ENCODE data around the gene SLC41A1. TPM values are rescaled to one million over a fixed set of nuclear protein-coding genes. Genes with fewer than 3 reads are reported as not detected.

The SLC41A1 gene
- total and polyA plus RNA-seq, 2 donors (not counting 3 experiments of a cell fraction or from before 2014, with no cell fraction given): 21.7 to 22.0 TPM

DNA sequence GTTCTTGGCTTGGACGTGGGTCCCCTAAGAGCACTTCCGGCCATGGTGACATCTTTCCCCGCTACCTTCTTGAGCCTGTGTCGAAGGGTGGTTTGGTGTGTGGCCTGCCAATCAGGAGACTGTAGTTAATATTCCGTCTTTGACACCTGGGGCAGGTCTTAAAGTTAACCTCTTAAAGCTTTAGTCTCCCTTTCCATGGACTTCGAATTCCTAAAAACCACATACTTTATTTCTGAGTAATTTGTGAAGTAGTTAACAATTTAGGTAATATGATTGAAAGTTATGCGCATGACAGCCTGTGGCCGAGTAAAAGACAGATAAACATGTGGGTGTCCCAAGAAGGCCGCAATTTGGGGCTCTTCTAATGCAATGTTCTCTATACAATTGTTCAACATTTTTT, 27.6 kb downstream of the SLC41A1 start:
- ChIA-PET POLR2A (no interaction called here), CTCF (interaction anchor here (1.3 to 3.4 kb wide), 2 partner anchors 127 to 192 kb away, joined by 4 to 15 read pairs; no protein-coding TSS in a partner anchor)
- no peaks in the 10 kb centered on the region for H4K20me1 ChIP-seq (replicated peaks; ENCODE audit: control insufficient read depth, extremely low read depth, insufficient read depth, low read length)
- H3K9me3 ChIP-seq (replicated peaks; ENCODE audit: control insufficient read depth, insufficient read depth, low read length): no peaks in the 10 kb centered on the region
- H3K36me3 ChIP-seq (ENCODE audit: control insufficient read depth in 2 of 2, extremely low read depth in 1 of 2, insufficient read depth in 2 of 2, low read length in 2 of 2): no peaks in the 10 kb centered on the region
- no peak overlapping the region for H2AFZ ChIP-seq (ENCODE audit: low read depth, low read length)
- no peak overlapping the region for H3K27ac ChIP-seq (ENCODE audit: insufficient read depth, low read depth, low read length)
- H3K79me2 ChIP-seq (ENCODE audit: control insufficient read depth, insufficient read depth, low read length): no peaks in the 10 kb centered on the region
- no peaks in the 10 kb centered on the region for H3K4me1 ChIP-seq (ENCODE audit: control insufficient read depth, extremely low read depth, insufficient read depth, low read length)
- no peak overlapping the region for H3K4me2 ChIP-seq (ENCODE audit: insufficient read depth, low read length)
- H3K9ac ChIP-seq (replicated peaks; ENCODE audit: extremely low read depth, insufficient read depth, low read length): no peak overlapping the region
- FAIRE-seq (no peak), DNase-seq (ENCODE audit: low read depth, low spot score) (no peak)
- H3K27me3 ChIP-seq (ENCODE audit: control insufficient read depth in 2 of 2, insufficient read depth in 2 of 2, low read length in 2 of 2): no peaks in the 10 kb centered on the region
- intact Hi-C loops (cut with micrococcal nuclease): no loop called here
- no peak overlapping the region for H3K4me3 ChIP-seq (replicated peaks in 1 of 3; ENCODE audit: insufficient read depth in 1 of 3, low read depth in 1 of 3, low read length in 3 of 3)
- dilution Hi-C loops (cut with MboI; ENCODE audit: extremely low pct_ligation_motif_present, low sequenced_read_pairs): no loop called here
- BruUV-seq (replicated peaks): no TSS peak
- no peaks in the 10 kb centered on the region for H3K9me1 ChIP-seq (replicated peaks; ENCODE audit: control insufficient read depth, extremely low read depth, insufficient read depth, low read length)
- TF ChIP-seq FOS (IDR thresholded peaks at IDR 0.05; ENCODE audit: borderline replicate concordance, insufficient read depth, low read length): no peak

DNA sequence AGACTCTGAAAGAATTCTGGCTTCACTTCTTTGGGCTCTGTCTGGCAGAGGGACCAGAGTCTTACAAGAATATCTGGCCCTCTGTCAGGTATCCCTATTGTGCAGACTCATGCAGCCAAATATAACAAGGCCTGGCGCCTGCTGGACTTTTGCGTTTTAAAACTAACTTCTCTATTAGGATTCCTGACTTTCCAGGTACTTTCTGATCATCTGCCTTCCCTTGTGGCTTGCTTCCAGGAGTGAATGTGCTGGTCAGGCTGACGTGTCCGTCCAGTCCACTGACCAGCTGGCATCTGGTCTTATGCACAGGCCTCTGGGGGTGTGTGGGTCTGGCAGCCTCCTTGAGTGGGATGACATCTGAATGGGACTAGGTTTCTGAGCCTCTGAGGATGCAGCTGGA, 29.1 kb downstream of the SLC41A1 start:
- POLR2A ChIA-PET: no interaction called here
- dilution Hi-C loops (cut with MboI; ENCODE audit: extremely low pct_ligation_motif_present, low sequenced_read_pairs): no loop called here
- BruUV-seq (replicated peaks): no TSS peak

More for the DNA sequence above, 29.1 kb downstream of the SLC41A1 start:
- DNase-seq (ENCODE audit: low read depth, low spot score): no peak
- Histone ChIP-seq H3K27ac (ENCODE audit: insufficient read depth, low read depth, low read length) (no peak overlapping the region), H3K9ac (replicated peaks; ENCODE audit: extremely low read depth, insufficient read depth, low read length) (no peak overlapping the region), H3K27me3 (ENCODE audit: control insufficient read depth in 2 of 2, insufficient read depth in 2 of 2, low read length in 2 of 2) (no peaks in the 10 kb centered on the region), H3K9me1 (replicated peaks; ENCODE audit: control insufficient read depth, extremely low read depth, insufficient read depth, low read length) (no peaks in the 10 kb centered on the region), H2AFZ (ENCODE audit: low read depth, low read length) (no peak overlapping the region), H3K4me2 (ENCODE audit: insufficient read depth, low read length) (no peak overlapping the region), H4K20me1 (replicated peaks; ENCODE audit: control insufficient read depth, extremely low read depth, insufficient read depth, low read length) (no peaks in the 10 kb centered on the region), H3K79me2 (ENCODE audit: control insufficient read depth, insufficient read depth, low read length) (no peaks in the 10 kb centered on the region), H3K36me3 (ENCODE audit: control insufficient read depth in 2 of 2, extremely low read depth in 1 of 2, insufficient read depth in 2 of 2, low read length in 2 of 2) (no peaks in the 10 kb centered on the region), H3K4me1 (ENCODE audit: control insufficient read depth, extremely low read depth, insufficient read depth, low read length) (no peaks in the 10 kb centered on the region), H3K4me3 (replicated peaks in 1 of 3; ENCODE audit: insufficient read depth in 1 of 3, low read depth in 1 of 3, low read length in 3 of 3) (no peak overlapping the region), H3K9me3 (replicated peaks; ENCODE audit: control insufficient read depth, insufficient read depth, low read length) (no peaks in the 10 kb centered on the region)
- CTCF ChIA-PET: no interaction called here
- TF ChIP-seq FOS (IDR thresholded peaks at IDR 0.05; ENCODE audit: borderline replicate concordance, insufficient read depth, low read length) (no peak), EZH2 (IDR thresholded peaks at IDR 0.05; ENCODE audit: borderline replicate concordance, low read depth, low read length, severe bottlenecking) (no peak), GATA2 (IDR thresholded peaks at IDR 0.05; ENCODE audit: insufficient read depth, insufficient read length, low read depth, low read length) (no peak), MAX (IDR thresholded peaks at IDR 0.05; ENCODE audit: insufficient read depth, insufficient read length) (no peak), POLR2AphosphoS5 (IDR thresholded peaks at IDR 0.05; ENCODE audit: insufficient read depth, low read depth, low read length) (no peak), JUN (IDR thresholded peaks at IDR 0.05; ENCODE audit: borderline replicate concordance, insufficient read depth, insufficient read length, low read depth) (no peak), POLR2A (IDR thresholded peaks at IDR 0.05; ENCODE audit: low read depth, low read length) (no peak), MYC (IDR thresholded peaks at IDR 0.05; ENCODE audit: low read depth, low read length) (no peak)
- TF ChIP-seq, protein P1, sequence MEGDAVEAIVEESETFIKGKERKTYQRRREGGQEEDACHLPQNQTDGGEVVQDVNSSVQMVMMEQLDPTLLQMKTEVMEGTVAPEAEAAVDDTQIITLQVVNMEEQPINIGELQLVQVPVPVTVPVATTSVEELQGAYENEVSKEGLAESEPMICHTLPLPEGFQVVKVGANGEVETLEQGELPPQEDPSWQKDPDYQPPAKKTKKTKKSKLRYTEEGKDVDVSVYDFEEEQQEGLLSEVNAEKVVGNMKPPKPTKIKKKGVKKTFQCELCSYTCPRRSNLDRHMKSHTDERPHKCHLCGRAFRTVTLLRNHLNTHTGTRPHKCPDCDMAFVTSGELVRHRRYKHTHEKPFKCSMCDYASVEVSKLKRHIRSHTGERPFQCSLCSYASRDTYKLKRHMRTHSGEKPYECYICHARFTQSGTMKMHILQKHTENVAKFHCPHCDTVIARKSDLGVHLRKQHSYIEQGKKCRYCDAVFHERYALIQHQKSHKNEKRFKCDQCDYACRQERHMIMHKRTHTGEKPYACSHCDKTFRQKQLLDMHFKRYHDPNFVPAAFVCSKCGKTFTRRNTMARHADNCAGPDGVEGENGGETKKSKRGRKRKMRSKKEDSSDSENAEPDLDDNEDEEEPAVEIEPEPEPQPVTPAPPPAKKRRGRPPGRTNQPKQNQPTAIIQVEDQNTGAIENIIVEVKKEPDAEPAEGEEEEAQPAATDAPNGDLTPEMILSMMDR (IDR thresholded peaks at IDR 0.05; ENCODE audit: extremely low read depth in 1 of 2, insufficient read depth in 1 of 2, low read depth in 1 of 2, low read length in 2 of 2): no peak
- intact Hi-C loops (cut with micrococcal nuclease): no loop called here
- FAIRE-seq: no peak
